HEK293 (cell line): ENCODE measurements around the gene ATP8A2.

Experiments
- CTCF ChIA-PET: fragments of 350-600 bp; formaldehyde crosslinking; extraction: SDS; loops from one replicate; lab custom pipeline; 2021; ENCODE audit warnings: antibody characterized with exemption; lab: Yijun Ruan, JAX
- POLR2A ChIA-PET: fragments of 300-600 bp; formaldehyde crosslinking; extraction: SDS; loops from one replicate; lab custom pipeline; 2020; ENCODE audit warnings: antibody characterized with exemption, inconsistent platforms; lab: Yijun Ruan, JAX
- H3K27ac ChIP-seq: fragments of 200-500 bp; sonication (Bioruptor generic); 2 replicates; pipeline ENCODE4 v1.5.1; 2014; ENCODE audit warnings: low read depth, low read length, control low read depth, inconsistent platforms; ENCODE audit errors: extremely low read depth
- H3K36me3 ChIP-seq, 2 experiments: fragments of 200-500 bp in 1 of 2; sonication (Bioruptor generic) in 1 of 2; 1 replicate in 1 of 2; 2 replicates in 1 of 2; pipeline ENCODE4 v1.5.1; 2014 to 2017; ENCODE audit warnings: inconsistent platforms in 2 of 2, low read length in 2 of 2; ENCODE audit not compliant: control insufficient read depth in 2 of 2, insufficient read depth in 1 of 2
- H3K4me1 ChIP-seq: fragments of 200-500 bp; sonication (Bioruptor generic); 2 replicates; pipeline ENCODE4 v1.5.1; 2014; ENCODE audit warnings: mild to moderate bottlenecking, low read length, inconsistent platforms; ENCODE audit not compliant: control insufficient read depth, insufficient read depth
- H3K4me3 ChIP-seq: 2 replicates; pipeline ENCODE4 v1.5.1; 2011; ENCODE audit warnings: low read depth, mild to moderate bottlenecking, control low read depth, low read length, moderate library complexity
- H3K9me3 ChIP-seq: fragments of 200-500 bp; sonication (Bioruptor generic); 2 replicates; pipeline ENCODE4 v1.5.1; 2014; ENCODE audit warnings: low read depth, low read length, inconsistent platforms; ENCODE audit not compliant: control insufficient read depth, insufficient read depth
- BCL6B ChIP-seq: fragments of 450-650 bp; formaldehyde crosslinking; IDR thresholded peaks from 2 replicates; pipeline ENCODE4 v1.5.1; 2017; ENCODE audit warnings: missing biosample characterization, missing genetic modification characterization
- GLIS2 ChIP-seq: fragments of 450-650 bp; formaldehyde crosslinking; IDR thresholded peaks from 2 replicates; pipeline ENCODE4 v1.5.1; 2016; ENCODE audit warnings: missing biosample characterization, missing genetic modification characterization
- KLF9 ChIP-seq: fragments of 450-650 bp; formaldehyde crosslinking; IDR thresholded peaks from 2 replicates; pipeline ENCODE4 v1.5.1; 2016; ENCODE audit warnings: missing biosample characterization, missing genetic modification characterization, low read depth
- OVOL3 ChIP-seq: fragments of 450-650 bp; formaldehyde crosslinking; IDR thresholded peaks from 2 replicates; pipeline ENCODE4 v1.5.1; 2016; ENCODE audit warnings: missing biosample characterization, missing genetic modification characterization
- SP2 ChIP-seq: fragments of 450-650 bp; formaldehyde crosslinking; IDR thresholded peaks from 2 replicates; pipeline ENCODE4 v1.5.1; 2016; ENCODE audit warnings: missing biosample characterization, missing genetic modification characterization
- ZNF138 ChIP-seq: fragments of 450-650 bp; formaldehyde crosslinking; IDR thresholded peaks from 2 replicates; pipeline ENCODE4 v1.5.1; 2016; ENCODE audit warnings: missing biosample characterization, missing genetic modification characterization, borderline replicate concordance
- ZNF155 ChIP-seq: fragments of 450-650 bp; formaldehyde crosslinking; IDR thresholded peaks from 2 replicates; pipeline ENCODE4 v1.5.1; 2016; ENCODE audit warnings: missing biosample characterization, missing genetic modification characterization
- ZNF175 ChIP-seq: fragments of 450-650 bp; formaldehyde crosslinking; IDR thresholded peaks from 2 replicates; pipeline ENCODE4 v1.5.1; 2016; ENCODE audit warnings: missing biosample characterization, missing genetic modification characterization
- ZNF18 ChIP-seq: fragments of 450-650 bp; formaldehyde crosslinking; IDR thresholded peaks from 2 replicates; pipeline ENCODE4 v1.5.1; 2016; ENCODE audit warnings: missing biosample characterization, missing genetic modification characterization
- ZNF184 ChIP-seq: fragments of 450-650 bp; IDR thresholded peaks from 2 replicates; pipeline ENCODE4 v1.5.1; 2018; ENCODE audit warnings: missing biosample characterization, mild to moderate bottlenecking, missing genetic modification characterization
- ZNF211 ChIP-seq: fragments of 450-650 bp; formaldehyde crosslinking; IDR thresholded peaks from 2 replicates; pipeline ENCODE4 v1.5.1; 2016; ENCODE audit warnings: low read depth, missing biosample characterization, missing genetic modification characterization
- ZNF292 ChIP-seq: fragments of 450-650 bp; formaldehyde crosslinking; IDR thresholded peaks from 2 replicates; pipeline ENCODE4 v1.5.1; 2016; ENCODE audit warnings: low read depth, missing biosample characterization, missing genetic modification characterization, borderline replicate concordance
- ZNF362 ChIP-seq: fragments of 450-650 bp; formaldehyde crosslinking; IDR thresholded peaks from 2 replicates; pipeline ENCODE4 v1.5.1; 2016; ENCODE audit warnings: missing biosample characterization, missing genetic modification characterization
- ZNF426 ChIP-seq: fragments of 450-650 bp; formaldehyde crosslinking; IDR thresholded peaks from 2 replicates; pipeline ENCODE4 v1.5.1; 2017; ENCODE audit warnings: missing biosample characterization, missing genetic modification characterization, mild to moderate bottlenecking, inconsistent platforms, moderate library complexity
- ZNF514 ChIP-seq: fragments of 450-650 bp; formaldehyde crosslinking; IDR thresholded peaks from 2 replicates; pipeline ENCODE4 v1.5.1; 2016; ENCODE audit warnings: missing biosample characterization, missing genetic modification characterization
- ZNF530 ChIP-seq: fragments of 450-650 bp; formaldehyde crosslinking; IDR thresholded peaks from 2 replicates; pipeline ENCODE4 v1.5.1; 2016; ENCODE audit warnings: low read depth, missing biosample characterization, missing genetic modification characterization
- ZNF600 ChIP-seq: fragments of 450-650 bp; formaldehyde crosslinking; IDR thresholded peaks from 2 replicates; pipeline ENCODE4 v1.5.1; 2016; ENCODE audit warnings: missing biosample characterization, missing genetic modification characterization
- ZNF704 ChIP-seq: fragments of 450-650 bp; formaldehyde crosslinking; IDR thresholded peaks from 2 replicates; pipeline ENCODE4 v1.5.1; 2016; ENCODE audit warnings: missing biosample characterization, missing genetic modification characterization
- ZNF776 ChIP-seq: fragments of 450-650 bp; formaldehyde crosslinking; IDR thresholded peaks from 2 replicates; pipeline ENCODE4 v1.5.0; 2017; ENCODE audit warnings: missing biosample characterization, missing genetic modification characterization, borderline replicate concordance

ATP8A2 gene

GRCh38 chr13:25992076-25992475 lies 620.3 kb downstream of the ATP8A2 start:
- H3K27ac ChIP-seq, result no peak overlapping the region
- no peaks in the 10 kb centered on the region for H3K36me3 ChIP-seq
- no peak overlapping the region for H3K4me3 ChIP-seq
- no peaks in the 10 kb centered on the region for H3K4me1 ChIP-seq
- CTCF ChIA-PET, result no interaction called here
- TF ChIP-seq ZNF704 (tag by site-specific recombination), result no peak
- TF ChIP-seq OVOL3 (tag by site-specific recombination), result no peak
- no peak for TF ChIP-seq ZNF292 (tag by site-specific recombination)
- POLR2A ChIA-PET, result no interaction called here
- H3K9me3 ChIP-seq, result no peaks in the 10 kb centered on the region

GRCh38 chr13:26007261-26008125 lies 635.7 kb downstream of the ATP8A2 start:
- Histone ChIP-seq H3K4me1 (no peaks in the 10 kb centered on the region), H3K9me3 (no peaks in the 10 kb centered on the region), H3K36me3 (no peaks in the 10 kb centered on the region)
- no peak for TF ChIP-seq ZNF600 (tag by site-specific recombination)
- TF ChIP-seq ZNF362 (tag by site-specific recombination), result no peak
- no peak for TF ChIP-seq ZNF426
- TF ChIP-seq GLIS2, result no peak
- TF ChIP-seq ZNF776 (tag by site-specific recombination), result no peak
- no peak for TF ChIP-seq ZNF514 (tag by site-specific recombination)
- TF ChIP-seq BCL6B, result no peak
- no peak for TF ChIP-seq ZNF184 (tag by site-specific recombination)
- TF ChIP-seq ZNF18 (tag by site-specific recombination), result no peak
- TF ChIP-seq ZNF530 (tag by site-specific recombination), result no peak
- no peak for TF ChIP-seq ZNF175 (tag by site-specific recombination)
- TF ChIP-seq ZNF211, result no peak
- TF ChIP-seq KLF9 (tag by site-specific recombination), result no peak
- no peak for TF ChIP-seq SP2 (tag by site-specific recombination)
- no peak for TF ChIP-seq ZNF138 (tag by site-specific recombination)
- no peak for TF ChIP-seq ZNF155 (tag by site-specific recombination)
- TF ChIP-seq, all 188 proteins: peak for 0
- POLR2A ChIA-PET, result no interaction called here
- Histone ChIP-seq H3K4me3 (no peak overlapping the region), H3K27ac (no peak overlapping the region)
- CTCF ChIA-PET, result no interaction called here
